Astrocyte (in vitro differentiated cells and primary cell): Measurements from ENCODE around the gene GNG14.

Source experiments
- CTCF ChIP-seq: IDR thresholded peaks from 2 replicates; pipeline ENCODE4 v1.5.1; 2011; ENCODE audit warnings: low read depth, mild to moderate bottlenecking, inconsistent platforms, low read length, moderate library complexity; ENCODE audit not compliant: insufficient read depth
- EZH2 ChIP-seq: IDR thresholded peaks from 2 replicates; pipeline ENCODE4 v1.6.1; 2012; ENCODE audit warnings: mild to moderate bottlenecking, low read length, inconsistent platforms; ENCODE audit not compliant: insufficient read depth

- TF ChIP-seq CTCF (no peak), EZH2 (no peak)
Measured at GRCh38 chr19:12657966-12658365, 29.8 kb upstream of the GNG14 start.
